ENCODE data around the gene ELAVL2. TPM values are rescaled to one million over a fixed set of nuclear protein-coding genes. Genes with fewer than 3 reads are reported as not detected.

ELAVL2 gene
- total RNA-seq, 1 experiment from 2014 or later: 16.8 TPM

DNA sequence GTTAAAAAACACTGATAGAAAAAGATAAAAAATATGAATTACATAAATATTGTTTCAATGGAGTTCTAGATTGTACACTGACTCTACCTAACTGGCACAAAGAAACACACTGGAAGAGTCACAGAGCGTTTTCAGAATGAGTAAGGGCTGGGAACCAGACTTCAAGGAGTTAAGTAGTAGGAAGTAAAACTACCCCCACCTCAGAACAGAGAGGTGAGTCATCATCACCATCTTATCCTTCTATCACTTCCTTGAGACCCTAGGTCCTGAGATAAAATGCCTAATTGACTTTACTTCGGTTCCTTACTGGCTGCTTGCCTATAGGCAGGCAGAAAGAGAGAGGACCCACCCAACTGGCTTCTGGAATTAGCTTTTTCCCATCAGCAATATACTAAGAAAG lies 79.7 kb downstream of the ELAVL2 start:
- Histone ChIP-seq H2BK12ac (ENCODE audit: insufficient read length, low read depth, low read length) (no peak overlapping the region), H4K91ac (ENCODE audit: insufficient read length, low read depth, low read length) (no peak overlapping the region), H3K23me2 (ENCODE audit: insufficient read length, low read depth, low read length, poor library complexity, severe bottlenecking) (no peaks in the 10 kb centered on the region), H3K79me1 (ENCODE audit: insufficient read depth, low read depth, low read length, poor library complexity, severe bottlenecking) (no peaks in the 10 kb centered on the region), H3K9me3 (ENCODE audit: control insufficient read depth, low read depth, low read length) (no peaks in the 10 kb centered on the region), H2AFZ (ENCODE audit: low read length) (no peak overlapping the region), H3K4me1 (ENCODE audit: insufficient read depth, low read length) (peaks cover 17% of the 10 kb centered on the region), H3K56ac (ENCODE audit: insufficient read length, low read depth, low read length) (no peak overlapping the region), H2BK20ac (ENCODE audit: low read depth, low read length, poor library complexity, severe bottlenecking) (no peak overlapping the region), H3K4ac (ENCODE audit: low read depth, low read length) (no peak overlapping the region), H3K27ac (ENCODE audit: insufficient read length, low read depth, low read length) (no peak overlapping the region), H3K23ac (ENCODE audit: insufficient read length, low read depth, low read length) (no peak overlapping the region), H4K20me1 (ENCODE audit: control insufficient read depth, insufficient read depth, insufficient read length) (no peaks in the 10 kb centered on the region), H4K8ac (replicated peaks; ENCODE audit: insufficient read length, low read depth, low read length) (no peak overlapping the region), H2AK5ac (ENCODE audit: insufficient read length, low read length) (no peak overlapping the region), H2BK5ac (ENCODE audit: insufficient read length, low read length) (no peak overlapping the region), H3K27me3 (ENCODE audit: insufficient read depth, low read length) (no peaks in the 10 kb centered on the region), H3K9ac (ENCODE audit: extremely low read depth, insufficient read length, low read length) (no peak overlapping the region), H2BK120ac (ENCODE audit: low read depth, low read length, poor library complexity, severe bottlenecking) (no peak overlapping the region), H3T11ph (ENCODE audit: low read length) (no peak overlapping the region), H3K4me2 (ENCODE audit: insufficient read depth, insufficient read length, low read length) (no peak overlapping the region), H2BK15ac (ENCODE audit: low read depth, low read length) (no peak overlapping the region), H3K18ac (ENCODE audit: insufficient read length, low read depth, low read length) (no peak overlapping the region), H4K5ac (ENCODE audit: insufficient read length, low read depth, low read length) (no peak overlapping the region), H3K14ac (ENCODE audit: insufficient read depth, low read length) (no peak overlapping the region), H3K79me2 (ENCODE audit: insufficient read depth, low read length) (peaks cover 16% of the 10 kb centered on the region; the same call in 1 of the 2 replicates)
- Mint-ChIP-seq H3K36me3 (ENCODE audit: insufficient read depth in 1 of 3, low read depth in 3 of 3) (peaks cover 9 to 11% (median 10%) of the 10 kb centered on the region in 3 experiments), H3K27ac (peak overlapping the region in 1 of 3 experiments; percentile 46; a peak in 1 of 7 replicates), H3K9me3 (no peaks in the 10 kb centered on the region), H3K27me3 (ENCODE audit: low read depth) (no peaks in the 10 kb centered on the region), H3K4me3 (no peak overlapping the region), H3K4me1 (peaks cover 41 to 66% of the 10 kb centered on the region in 2 experiments)
- DNase-seq: no peak
- TF ChIP-seq, protein P1, sequence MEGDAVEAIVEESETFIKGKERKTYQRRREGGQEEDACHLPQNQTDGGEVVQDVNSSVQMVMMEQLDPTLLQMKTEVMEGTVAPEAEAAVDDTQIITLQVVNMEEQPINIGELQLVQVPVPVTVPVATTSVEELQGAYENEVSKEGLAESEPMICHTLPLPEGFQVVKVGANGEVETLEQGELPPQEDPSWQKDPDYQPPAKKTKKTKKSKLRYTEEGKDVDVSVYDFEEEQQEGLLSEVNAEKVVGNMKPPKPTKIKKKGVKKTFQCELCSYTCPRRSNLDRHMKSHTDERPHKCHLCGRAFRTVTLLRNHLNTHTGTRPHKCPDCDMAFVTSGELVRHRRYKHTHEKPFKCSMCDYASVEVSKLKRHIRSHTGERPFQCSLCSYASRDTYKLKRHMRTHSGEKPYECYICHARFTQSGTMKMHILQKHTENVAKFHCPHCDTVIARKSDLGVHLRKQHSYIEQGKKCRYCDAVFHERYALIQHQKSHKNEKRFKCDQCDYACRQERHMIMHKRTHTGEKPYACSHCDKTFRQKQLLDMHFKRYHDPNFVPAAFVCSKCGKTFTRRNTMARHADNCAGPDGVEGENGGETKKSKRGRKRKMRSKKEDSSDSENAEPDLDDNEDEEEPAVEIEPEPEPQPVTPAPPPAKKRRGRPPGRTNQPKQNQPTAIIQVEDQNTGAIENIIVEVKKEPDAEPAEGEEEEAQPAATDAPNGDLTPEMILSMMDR (conservative IDR thresholded peaks at IDR 0.05): no peak
- no CpG with 5 or more reads among the region's 2 CpGs for WGBS (ENCODE audit: extremely low coverage, insufficient read length, low lambda C conversion rate)
